IPS-15b (cell line): Measurements from ENCODE around the gene PPP2R2C.

Experiments used
- H3K27me3 ChIP-seq: one replicate; pipeline ENCODE4 v1.6.1; 2013; ENCODE audit warnings: low read length; ENCODE audit not compliant: control insufficient read depth, insufficient read depth
- H3K36me3 ChIP-seq: one replicate; pipeline ENCODE4 v1.6.1; 2013; ENCODE audit warnings: low read length; ENCODE audit not compliant: control insufficient read depth, insufficient read depth
- H3K4me1 ChIP-seq: one replicate; pipeline ENCODE4 v1.6.1; 2013; ENCODE audit warnings: mild to moderate bottlenecking, low read length; ENCODE audit not compliant: control insufficient read depth, insufficient read depth
- H3K4me3 ChIP-seq: one replicate; pipeline ENCODE4 v1.5.1; 2013; ENCODE audit warnings: low read depth, low read length
- H3K9ac ChIP-seq: one replicate; pipeline ENCODE4 v1.6.1; 2013; ENCODE audit warnings: low read depth, mild to moderate bottlenecking, low read length
- H3K9me3 ChIP-seq: one replicate; pipeline ENCODE4 v1.6.1; 2013; ENCODE audit warnings: mild to moderate bottlenecking, low read length; ENCODE audit not compliant: control insufficient read depth, insufficient read depth

Gene PPP2R2C

GRCh38 chr4:6329478-6330383 lies 142.7 kb downstream of the PPP2R2C start:
- Histone ChIP-seq H3K4me3 (no peak overlapping the region), H3K27me3 (no peaks in the 10 kb centered on the region), H3K9me3 (peaks cover 3% of the 10 kb centered on the region), H3K4me1 (peaks cover 7% of the 10 kb centered on the region), H3K36me3 (no peaks in the 10 kb centered on the region), H3K9ac (no peak overlapping the region)

GRCh38 chr4:6328526-6328925 lies 143.9 kb downstream of the PPP2R2C start:
- Histone ChIP-seq H3K36me3 (no peaks in the 10 kb centered on the region), H3K27me3 (no peaks in the 10 kb centered on the region), H3K9me3 (no peaks in the 10 kb centered on the region), H3K4me3 (no peak overlapping the region), H3K4me1 (peaks cover 7% of the 10 kb centered on the region), H3K9ac (no peak overlapping the region)

GRCh38 chr4:6327220-6327917 lies 145.0 kb downstream of the PPP2R2C start:
- H3K27me3 ChIP-seq = no peaks in the 10 kb centered on the region
- peaks cover 7% of the 10 kb centered on the region for H3K4me1 ChIP-seq
- H3K36me3 ChIP-seq = no peaks in the 10 kb centered on the region
- peak overlapping the region; percentile 12 for H3K9ac ChIP-seq
- H3K9me3 ChIP-seq = no peaks in the 10 kb centered on the region
- H3K4me3 ChIP-seq = no peak overlapping the region

GRCh38 chr4:6326312-6327060 lies 145.9 kb downstream of the PPP2R2C start:
- Histone ChIP-seq H3K9ac (no peak overlapping the region), H3K4me3 (no peak overlapping the region), H3K4me1 (peaks cover 7% of the 10 kb centered on the region), H3K36me3 (no peaks in the 10 kb centered on the region), H3K27me3 (no peaks in the 10 kb centered on the region), H3K9me3 (no peaks in the 10 kb centered on the region)

- no peaks in the 10 kb centered on the region for H3K36me3 ChIP-seq
- no peak overlapping the region for H3K4me3 ChIP-seq
- H3K4me1 ChIP-seq = peaks cover 7% of the 10 kb centered on the region
- no peaks in the 10 kb centered on the region for H3K9me3 ChIP-seq
- H3K9ac ChIP-seq = no peak overlapping the region
- no peaks in the 10 kb centered on the region for H3K27me3 ChIP-seq
These were observed 146.6 kb downstream of the PPP2R2C start for GRCh38 chr4:6325788-6326290.

GRCh38 chr4:6324999-6325787 lies 147.2 kb downstream of the PPP2R2C start:
- H3K27me3 ChIP-seq = no peaks in the 10 kb centered on the region
- H3K36me3 ChIP-seq = no peaks in the 10 kb centered on the region
- no peak overlapping the region for H3K4me3 ChIP-seq
- H3K4me1 ChIP-seq = peaks cover 7% of the 10 kb centered on the region
- no peak overlapping the region for H3K9ac ChIP-seq
- no peaks in the 10 kb centered on the region for H3K9me3 ChIP-seq

- Histone ChIP-seq H3K27me3 (no peaks in the 10 kb centered on the region), H3K9ac (no peak overlapping the region), H3K4me3 (no peak overlapping the region), H3K36me3 (no peaks in the 10 kb centered on the region), H3K4me1 (peaks cover 7% of the 10 kb centered on the region), H3K9me3 (no peaks in the 10 kb centered on the region)
These were observed 147.9 kb downstream of the PPP2R2C start for GRCh38 chr4:6324461-6324998.

- Histone ChIP-seq H3K27me3 (no peaks in the 10 kb centered on the region), H3K4me3 (no peak overlapping the region), H3K9me3 (no peaks in the 10 kb centered on the region), H3K9ac (no peak overlapping the region), H3K36me3 (no peaks in the 10 kb centered on the region), H3K4me1 (peaks cover 7% of the 10 kb centered on the region)
These were observed 149.4 kb downstream of the PPP2R2C start for GRCh38 chr4:6322761-6323566.

- peaks cover 7% of the 10 kb centered on the region for H3K4me1 ChIP-seq
- no peaks in the 10 kb centered on the region for H3K9me3 ChIP-seq
- no peaks in the 10 kb centered on the region for H3K36me3 ChIP-seq
- no peaks in the 10 kb centered on the region for H3K27me3 ChIP-seq
- H3K9ac ChIP-seq = no peak overlapping the region
- H3K4me3 ChIP-seq = no peak overlapping the region
These were observed 150.2 kb downstream of the PPP2R2C start for GRCh38 chr4:6322067-6322760.

GRCh38 chr4:6321361-6321760 lies 151.1 kb downstream of the PPP2R2C start:
- Histone ChIP-seq H3K36me3 (no peaks in the 10 kb centered on the region), H3K9me3 (no peaks in the 10 kb centered on the region), H3K4me3 (no peak overlapping the region), H3K27me3 (no peaks in the 10 kb centered on the region), H3K9ac (no peak overlapping the region), H3K4me1 (peaks cover 7% of the 10 kb centered on the region)
